ENCODE data around the gene TMEM187.

The TMEM187 gene

GRCh38 chrX:153935326-153935851, 37.2 kb upstream of the TMEM187 start:
- no peak for DNase-seq

GRCh38 chrX:153937056-153937455, 35.5 kb upstream of the TMEM187 start:
- no peak for DNase-seq

- DNase-seq: no peak
These were observed 34.2 kb upstream of the TMEM187 start for GRCh38 chrX:153938226-153938786.

GRCh38 chrX:153939573-153939972, 33.0 kb upstream of the TMEM187 start:
- no peak for DNase-seq

GRCh38 chrX:153941336-153942252, 31.0 kb upstream of the TMEM187 start:
- DNase-seq: no peak

- DNase-seq: no peak
These were observed 28.3 kb upstream of the TMEM187 start, which contains the start of gene RENBP for GRCh38 chrX:153944140-153944799. Gene RENBP, minus strand, starts transcription at chrX:153944643. Its CDS starts 33 bp downstream, at chrX:153944610.

- DNase-seq: no peak
These were observed 27.8 kb upstream of the TMEM187 start for GRCh38 chrX:153944800-153945150.

GRCh38 chrX:153945956-153946943, 26.3 kb upstream of the TMEM187 start:
- DNase-seq: no peak

- DNase-seq: peak; percentile 60
These were observed 25.4 kb upstream of the TMEM187 start for GRCh38 chrX:153947009-153947769.

- DNase-seq: no peak
These were observed 24.5 kb upstream of the TMEM187 start for GRCh38 chrX:153948002-153948466.

GRCh38 chrX:153948847-153949805, 23.4 kb upstream of the TMEM187 start:
- no peak for DNase-seq

GRCh38 chrX:153950127-153950526, 22.4 kb upstream of the TMEM187 start:
- no peak for DNase-seq

GRCh38 chrX:153951683-153952372, 20.7 kb upstream of the TMEM187 start:
- no peak for DNase-seq

- no peak for DNase-seq
These were observed 20.1 kb upstream of the TMEM187 start for GRCh38 chrX:153952373-153953026.

- DNase-seq: peak; percentile 31
These were observed 19.2 kb upstream of the TMEM187 start for GRCh38 chrX:153953342-153953830.

GRCh38 chrX:153953892-153954557, 18.5 kb upstream of the TMEM187 start:
- no peak for DNase-seq

- DNase-seq: no peak
These were observed 17.9 kb upstream of the TMEM187 start for GRCh38 chrX:153954558-153955227.

All from NCI-H2171 (cell line).